ENCODE measurements around the gene FOCAD. TPM values are rescaled to one million over a fixed set of nuclear protein-coding genes. Genes with fewer than 3 reads are reported as not detected.

FOCAD gene
- total RNA-seq, 1 experiment from 2014 or later, result 20.0 TPM

DNA sequence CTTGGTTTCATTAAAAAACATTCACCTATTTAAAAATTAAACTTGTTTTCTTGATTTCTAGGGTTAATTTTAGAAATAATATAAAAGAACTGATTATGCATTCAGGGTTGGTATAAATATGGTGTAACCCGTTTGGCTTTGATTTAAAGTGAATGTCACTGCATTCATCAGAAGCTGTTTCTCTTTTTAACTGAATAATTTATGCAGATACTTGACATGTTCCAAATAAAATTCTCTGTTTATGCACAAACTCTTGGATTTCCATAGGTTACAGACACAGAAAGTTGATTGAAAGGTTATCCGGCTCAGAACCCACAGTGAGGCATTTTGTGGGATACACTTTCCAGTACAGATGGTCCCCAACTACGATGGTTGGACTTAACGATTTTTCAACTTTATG lies 186.1 kb downstream of the FOCAD start:
- DNase-seq (ENCODE audit: extremely low read depth, low read depth), result no peak

DNA sequence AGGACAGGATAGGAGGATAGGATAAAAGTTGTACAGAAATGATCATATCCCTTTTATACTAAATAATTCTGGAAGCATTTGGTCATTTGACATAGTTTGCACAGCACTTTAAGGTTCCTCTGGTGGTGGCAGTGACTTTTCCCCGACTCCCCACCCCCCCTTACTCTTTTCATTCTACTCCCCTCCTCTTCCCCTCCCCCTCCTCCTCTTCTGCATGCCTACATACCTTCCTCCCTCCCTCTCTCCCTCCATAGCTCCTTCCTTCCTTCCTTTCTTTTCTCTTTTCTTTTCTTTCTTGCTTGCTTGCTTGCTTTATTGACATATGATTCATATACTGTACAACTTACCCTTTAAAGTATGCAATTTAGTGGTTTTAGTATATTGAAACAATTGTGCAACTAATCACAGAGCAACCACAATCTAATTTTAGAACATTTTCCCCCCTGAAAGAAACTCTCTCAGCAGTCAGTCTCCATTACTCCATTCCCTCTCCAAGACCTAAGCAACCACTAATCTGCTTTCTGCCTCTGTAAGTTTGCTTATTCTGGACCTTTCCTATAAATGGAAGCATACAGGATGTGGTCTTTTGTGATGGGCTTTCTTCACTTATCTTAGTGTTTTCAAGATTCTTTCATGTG lies 188.4 kb downstream of the FOCAD start:
- no peak for DNase-seq (ENCODE audit: extremely low read depth, low read depth)

DNA sequence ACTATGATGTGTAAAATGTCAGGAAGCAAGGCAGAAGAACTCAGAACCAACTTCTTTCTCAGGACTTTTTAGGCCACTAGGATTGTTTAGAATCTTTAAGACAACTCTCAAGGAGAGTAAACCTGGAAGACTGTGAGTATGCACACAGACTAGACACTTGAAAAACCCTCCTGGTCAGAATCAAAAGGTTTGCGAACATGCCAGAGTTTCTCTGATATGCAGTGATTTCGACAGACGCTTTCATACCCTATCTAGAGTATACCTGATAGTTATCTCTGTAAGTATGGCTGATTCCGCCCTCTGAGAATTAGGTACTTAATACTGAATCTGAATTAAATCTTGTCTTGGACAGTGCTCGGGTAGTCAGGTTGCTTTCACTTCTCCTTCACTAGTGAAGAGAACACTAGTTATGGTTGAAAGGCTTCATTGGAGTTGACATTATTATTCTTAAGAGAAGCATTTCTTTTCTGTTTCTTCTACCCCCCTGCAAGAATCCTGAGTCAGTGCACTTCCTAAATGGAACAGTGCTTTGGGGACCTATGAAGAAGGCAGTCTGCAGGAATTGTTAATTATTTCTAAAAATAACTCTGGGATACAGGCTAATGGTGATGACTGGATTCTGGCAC lies 189.3 kb downstream of the FOCAD start:
- no peak for DNase-seq (ENCODE audit: extremely low read depth, low read depth)

DNA sequence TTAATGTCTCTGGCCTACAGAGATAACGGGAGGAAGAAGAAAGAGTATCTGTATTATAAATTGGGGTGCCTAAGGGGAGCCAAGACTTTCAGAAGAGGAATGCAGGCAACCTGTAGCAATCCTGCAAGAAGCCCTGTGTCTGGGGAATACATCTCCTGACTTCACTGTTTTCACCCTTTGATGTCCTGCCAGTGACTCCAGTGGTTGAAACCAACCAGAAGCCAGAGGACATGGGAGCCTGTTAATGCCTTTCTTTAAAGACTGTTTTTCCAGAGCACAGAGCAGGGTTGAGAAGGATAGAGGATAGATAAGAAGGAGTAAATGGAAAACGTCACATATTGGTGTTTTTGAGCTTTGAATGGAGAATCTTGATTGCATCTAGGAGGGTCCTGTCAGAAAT lies 196.2 kb downstream of the FOCAD start:
- DNase-seq (ENCODE audit: extremely low read depth, low read depth), result no peak

DNA sequence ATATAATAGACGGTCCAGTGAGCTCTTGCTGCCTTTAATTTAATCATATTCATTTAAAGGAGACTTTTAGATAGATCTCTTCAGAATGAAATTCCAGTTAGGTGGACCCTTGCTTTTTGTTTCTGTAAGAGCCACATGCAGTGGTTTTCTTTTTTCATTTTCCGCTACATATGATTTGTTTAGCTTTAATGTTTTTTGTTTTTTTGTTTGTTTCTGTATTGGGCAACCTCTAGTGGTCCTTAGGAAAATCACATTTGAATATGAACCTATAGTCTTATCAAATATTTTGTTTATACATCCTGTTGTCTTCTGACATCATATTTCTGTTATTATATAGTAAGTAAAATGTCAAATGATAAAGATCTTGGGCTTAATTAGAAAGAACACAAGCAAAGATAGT lies 196.6 kb downstream of the FOCAD start:
- no peak for DNase-seq (ENCODE audit: extremely low read depth, low read depth)

DNA sequence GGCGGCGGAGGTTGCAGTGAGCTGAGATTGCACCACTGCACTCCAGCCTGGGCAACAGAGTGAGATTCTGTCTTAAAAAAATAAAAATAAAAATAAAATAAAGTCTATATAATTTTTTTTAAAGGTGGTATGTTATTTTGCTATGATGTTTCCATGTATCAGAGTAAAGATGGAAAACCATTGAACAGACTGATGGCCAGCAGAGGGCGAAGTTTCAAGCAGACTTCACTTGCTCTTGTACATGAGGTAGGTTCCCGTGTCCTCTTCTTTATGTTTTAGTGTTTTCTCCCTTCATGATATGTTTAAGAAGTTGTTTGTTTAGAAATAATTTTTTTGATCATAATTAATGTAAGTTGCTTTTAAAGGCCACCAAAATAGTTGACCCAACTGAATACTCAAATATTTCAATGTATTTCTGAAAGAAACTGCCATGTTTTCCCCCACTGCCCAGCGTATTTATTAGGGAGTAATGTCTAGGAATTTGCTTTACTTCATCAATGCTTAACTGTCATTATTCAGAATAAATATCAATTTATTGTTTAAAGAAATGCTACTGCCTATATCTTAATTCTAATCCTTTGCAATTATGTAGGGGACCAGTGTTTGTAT lies 201.0 kb downstream of the FOCAD start:
- DNase-seq (ENCODE audit: extremely low read depth, low read depth), result peak; percentile 41

DNA sequence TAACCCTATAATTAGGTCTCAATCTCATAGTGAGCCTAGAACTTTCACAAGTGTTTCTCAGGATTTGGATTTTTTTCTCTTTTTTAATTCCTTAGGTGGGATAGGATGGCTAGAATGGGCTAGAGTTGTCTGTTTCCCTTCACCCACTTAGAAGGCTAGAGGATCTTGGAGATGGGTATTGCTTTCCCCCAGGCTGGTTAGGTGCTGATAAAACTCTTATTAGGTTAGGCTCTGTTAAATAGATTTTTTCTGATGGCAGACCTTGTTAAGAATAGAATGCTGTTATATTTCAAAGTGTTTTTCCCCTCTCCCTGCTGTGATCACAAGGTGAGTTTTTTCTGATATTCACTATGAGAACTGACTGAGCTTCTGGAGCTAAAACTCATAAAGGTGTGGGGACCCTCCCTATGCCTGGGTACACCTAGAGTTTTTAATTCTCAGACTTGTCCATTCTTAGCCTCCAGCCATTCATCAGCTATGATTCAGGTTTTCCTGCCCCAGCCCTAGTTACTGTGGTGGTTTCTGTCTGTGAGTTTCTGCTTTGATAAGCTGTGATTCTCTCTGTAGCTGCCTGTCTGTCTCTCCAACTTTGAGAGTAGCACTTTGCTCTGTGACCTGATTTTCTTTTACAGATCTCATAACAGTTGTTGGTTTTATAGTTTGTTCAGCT lies 215.0 kb downstream of the FOCAD start:
- no peak for DNase-seq (ENCODE audit: extremely low read depth, low read depth)

DNA sequence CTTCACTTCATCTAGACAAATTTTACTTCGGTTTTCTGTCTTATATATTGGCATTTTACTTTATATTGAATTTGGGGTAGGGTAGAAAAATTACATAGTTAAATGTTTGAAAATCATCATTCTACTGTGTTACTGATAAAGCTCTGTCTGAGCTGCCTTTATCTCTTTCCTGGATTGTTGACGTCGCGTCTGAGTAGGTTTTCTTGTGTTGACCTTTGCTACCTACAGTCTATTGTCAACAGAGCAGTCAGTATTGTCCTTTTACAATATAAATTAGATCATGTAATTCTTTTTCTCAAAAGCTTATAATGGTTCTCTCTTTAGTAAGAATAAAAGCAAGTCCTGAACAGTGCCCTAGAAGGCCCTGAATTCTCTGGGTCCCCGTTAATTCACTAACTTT lies 219.2 kb downstream of the FOCAD start:
- DNase-seq (ENCODE audit: extremely low read depth, low read depth), result no peak

DNA sequence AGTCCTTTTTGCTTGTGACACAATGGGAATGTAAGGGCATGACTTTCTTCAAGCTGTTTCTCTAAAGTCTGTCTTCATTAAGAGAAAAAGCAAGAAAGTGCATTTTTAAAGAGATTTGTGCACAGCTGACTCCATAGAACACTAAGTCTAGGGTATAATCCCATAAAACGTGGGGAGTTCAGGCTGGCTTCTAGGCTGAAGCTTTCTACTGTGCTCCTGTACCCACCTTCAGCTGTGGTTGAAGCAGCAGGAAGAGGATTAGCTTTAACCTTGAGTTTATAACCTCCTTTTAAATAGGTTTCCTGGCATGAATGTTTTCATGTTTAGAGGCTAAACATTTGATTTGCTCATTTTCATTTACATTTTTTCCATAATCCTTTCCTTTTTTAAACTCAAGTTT lies 220.9 kb downstream of the FOCAD start:
- no peak for DNase-seq (ENCODE audit: extremely low read depth, low read depth)

DNA sequence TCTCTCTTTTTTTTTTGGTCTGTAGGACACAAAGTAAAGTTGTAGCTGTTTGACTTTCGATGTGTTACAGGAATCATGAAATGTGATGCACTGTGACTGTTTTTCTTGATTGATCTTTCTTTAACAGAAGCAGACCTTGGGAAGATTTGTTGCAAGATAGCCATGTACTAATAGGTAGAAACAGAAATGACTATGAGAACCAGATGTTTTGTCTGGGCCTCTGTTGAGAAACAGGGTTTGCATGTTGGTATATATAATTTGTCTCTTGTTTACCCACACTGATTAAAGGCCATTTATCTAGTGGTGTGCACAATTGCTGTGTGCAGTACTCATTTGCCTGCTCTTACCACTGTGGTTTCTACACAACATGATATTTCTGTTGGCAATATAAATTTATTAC lies 222.3 kb downstream of the FOCAD start:
- no peak for DNase-seq (ENCODE audit: extremely low read depth, low read depth)

DNA sequence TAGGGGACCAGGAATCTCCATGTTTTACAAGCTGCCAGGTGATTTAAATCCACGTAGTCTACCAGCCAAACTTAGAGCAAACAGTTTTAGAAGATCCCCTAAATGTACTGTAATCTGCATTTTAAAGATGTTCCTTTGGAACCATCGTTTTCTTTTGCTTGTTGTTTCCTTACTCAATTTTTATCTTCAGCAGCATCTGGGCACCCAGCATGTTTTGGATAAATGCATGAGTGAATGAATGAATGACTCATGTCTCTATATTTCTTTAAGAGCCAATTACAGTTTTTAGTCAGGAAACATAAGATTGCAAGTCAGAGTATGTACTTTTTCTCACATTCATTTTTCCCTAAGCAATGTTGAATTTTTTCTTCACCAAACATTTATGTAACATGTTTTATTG lies 224.4 kb downstream of the FOCAD start:
- DNase-seq (ENCODE audit: extremely low read depth, low read depth), result no peak

DNA sequence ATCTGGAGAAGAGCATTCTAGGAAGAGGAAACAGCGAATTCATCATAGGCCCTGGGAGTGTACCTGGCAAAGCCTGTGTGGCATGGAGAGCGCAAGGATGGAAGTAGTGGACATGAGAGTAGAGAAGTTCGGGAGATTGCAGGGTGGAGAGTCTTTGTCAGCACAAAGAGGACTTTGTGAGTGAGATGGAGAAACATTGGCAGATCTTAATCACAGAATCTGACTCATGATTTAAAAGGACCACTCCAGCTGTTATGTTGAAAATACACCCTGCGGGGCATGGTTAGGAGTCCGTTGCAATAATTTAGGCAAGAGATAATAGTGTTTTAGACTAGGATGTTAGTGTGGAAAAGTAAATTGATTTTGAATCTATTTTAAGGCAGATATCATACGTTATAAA lies 230.5 kb downstream of the FOCAD start:
- no peak for DNase-seq (ENCODE audit: extremely low read depth, low read depth)

DNA sequence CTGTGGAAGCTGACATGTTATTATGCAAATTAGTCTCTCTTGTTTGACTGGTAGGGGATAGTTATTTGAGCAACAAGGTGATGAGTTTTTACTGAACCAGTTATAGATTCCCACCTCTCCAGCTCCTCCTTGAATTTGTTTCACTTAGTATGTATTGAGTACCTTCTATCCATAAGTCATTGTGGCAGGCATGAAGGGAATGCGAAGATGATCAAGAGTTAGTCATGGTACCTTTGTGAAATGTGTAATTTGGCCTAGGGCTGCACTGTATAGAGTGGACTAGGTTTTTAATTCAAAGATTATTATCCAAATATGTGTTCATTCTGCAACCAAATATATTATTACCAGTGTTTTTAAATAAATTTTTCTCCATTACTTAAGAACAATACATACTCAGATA lies 237.3 kb downstream of the FOCAD start:
- DNase-seq (ENCODE audit: extremely low read depth, low read depth), result no peak

DNA sequence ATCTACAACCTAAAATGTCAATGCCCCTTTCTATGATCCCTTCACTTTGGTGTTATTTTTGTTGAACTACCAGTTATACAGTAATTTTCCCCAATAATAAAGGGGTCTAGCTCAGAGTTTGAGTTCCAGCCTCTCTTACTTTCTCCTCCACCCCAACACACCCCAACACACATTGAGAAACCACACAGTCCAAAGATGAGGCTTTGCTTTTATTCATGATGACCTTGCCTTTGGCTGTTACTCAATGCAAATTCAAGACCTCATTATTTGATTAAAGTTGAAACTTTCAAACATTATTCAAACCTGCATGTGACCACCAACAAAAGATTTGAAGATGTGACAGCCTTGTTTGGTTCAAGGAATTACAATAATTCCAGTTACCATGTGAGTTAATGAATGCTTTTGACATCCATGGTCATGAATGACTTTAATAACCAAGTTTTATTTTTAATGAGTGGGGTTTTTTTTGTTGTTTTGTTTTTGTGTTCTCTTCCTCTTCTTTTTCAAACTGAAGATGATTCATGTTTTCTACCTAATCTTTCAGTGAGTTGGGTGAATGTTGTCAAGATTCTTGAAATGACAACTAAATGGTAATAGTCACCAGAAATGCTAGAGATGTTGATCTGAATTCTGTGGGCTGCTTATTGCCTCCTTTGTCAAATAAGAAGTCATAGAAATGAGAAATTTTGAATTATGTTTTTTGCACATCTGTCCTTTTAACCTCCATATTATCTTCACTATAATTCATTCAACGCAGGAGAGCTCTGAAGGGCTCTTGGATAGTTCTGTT lies 241.4 kb downstream of the FOCAD start:
- no peak for DNase-seq (ENCODE audit: extremely low read depth, low read depth)

DNA sequence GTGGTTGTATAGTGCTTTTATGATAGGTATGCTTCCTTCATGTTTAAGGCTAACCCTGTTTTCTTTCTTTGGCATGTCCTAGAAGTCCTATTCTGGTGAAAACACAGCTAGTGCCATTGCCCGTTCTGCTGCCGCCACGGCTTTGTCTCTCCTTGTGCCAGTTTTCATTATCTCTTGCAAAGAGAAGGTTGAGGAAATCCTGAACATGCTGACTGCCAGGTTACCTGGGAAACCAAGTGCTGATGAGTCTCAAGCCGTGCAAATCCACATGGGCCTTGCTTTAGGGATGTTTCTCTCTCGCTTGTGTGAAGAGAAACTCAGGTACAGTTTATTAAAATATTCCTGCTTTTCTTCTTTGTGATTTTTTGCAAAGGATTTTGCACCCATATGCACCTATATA lies 245.2 kb downstream of the FOCAD start:
- DNase-seq (ENCODE audit: extremely low read depth, low read depth), result no peak

DNA sequence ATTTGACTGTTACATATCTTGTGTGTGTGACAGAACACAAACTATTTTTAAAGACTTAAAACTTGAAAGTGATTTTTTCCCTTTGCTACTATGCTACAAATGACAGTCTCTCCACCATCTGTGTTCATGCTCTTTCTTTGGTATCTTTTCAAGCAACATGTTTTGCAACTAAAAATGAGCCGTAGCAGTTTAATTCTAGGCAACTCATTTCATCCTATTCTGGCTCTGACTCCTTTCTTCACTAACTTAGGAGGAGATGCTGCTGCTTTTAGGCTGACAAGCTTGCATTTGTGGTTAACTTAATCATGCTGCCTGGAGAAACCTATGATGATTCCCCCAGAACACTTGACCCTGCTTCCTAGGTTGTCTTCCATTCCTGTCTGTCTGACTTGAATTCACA lies 246.8 kb downstream of the FOCAD start:
- no peak for DNase-seq (ENCODE audit: extremely low read depth, low read depth)

DNA sequence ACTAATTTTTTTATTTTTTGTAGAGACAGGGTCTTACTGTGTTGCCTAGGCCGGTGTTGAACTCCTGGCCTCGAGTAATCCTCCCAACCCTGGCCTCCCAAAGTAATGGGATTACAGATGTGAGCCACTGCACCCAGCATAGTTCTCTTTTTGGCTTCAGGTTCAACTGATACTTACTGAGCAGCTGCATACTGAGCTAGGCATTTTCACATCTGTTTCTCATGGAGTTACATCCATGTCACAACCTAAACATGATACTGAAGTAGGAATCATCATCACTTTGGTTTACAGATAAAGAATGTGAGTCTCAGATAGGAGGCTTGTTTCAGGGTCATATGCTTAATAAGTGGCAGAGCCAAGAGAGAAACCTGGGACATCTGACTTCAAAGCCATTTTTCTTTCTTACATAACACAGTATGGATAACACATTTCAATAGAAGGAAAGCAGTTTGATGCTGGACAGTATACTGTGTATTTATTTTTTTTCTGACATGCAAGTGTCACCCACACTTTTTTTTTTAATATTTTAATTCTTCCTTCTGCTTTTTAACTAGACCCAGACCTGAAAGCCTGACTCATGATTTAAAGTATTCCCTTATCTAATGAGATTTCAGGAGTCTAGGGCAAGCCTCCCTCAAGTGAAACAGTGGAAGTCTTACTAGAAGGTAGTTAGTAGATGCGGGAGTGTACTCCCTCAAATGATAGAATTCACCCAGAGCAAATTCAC lies 256.6 kb downstream of the FOCAD start:
- DNase-seq (ENCODE audit: extremely low read depth, low read depth), result no peak

DNA sequence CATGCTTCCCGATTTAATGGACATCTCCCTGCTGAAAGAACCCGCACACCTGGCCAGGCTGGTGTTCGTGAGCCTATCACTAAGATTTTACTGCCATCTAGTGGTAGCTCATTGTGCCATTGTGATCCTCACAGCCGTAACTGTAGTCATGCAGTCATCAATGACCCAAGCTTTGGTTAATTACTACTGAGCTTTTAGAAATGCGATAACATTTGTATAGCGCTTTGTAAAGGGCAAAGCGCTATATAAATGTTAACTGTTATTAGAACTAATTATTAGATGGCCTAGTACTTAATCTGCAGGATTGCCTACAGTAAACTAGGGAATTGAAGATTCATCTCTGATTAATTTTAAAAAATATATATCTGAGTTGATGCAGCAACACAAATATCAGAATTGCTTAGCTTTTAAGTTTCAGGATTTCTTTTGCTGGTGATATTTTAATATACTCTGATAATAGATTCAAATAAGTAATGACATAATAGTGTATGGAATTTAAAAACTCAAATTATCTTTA lies 257.2 kb downstream of the FOCAD start:
- DNase-seq (ENCODE audit: extremely low read depth, low read depth), result peak; percentile 49

DNA sequence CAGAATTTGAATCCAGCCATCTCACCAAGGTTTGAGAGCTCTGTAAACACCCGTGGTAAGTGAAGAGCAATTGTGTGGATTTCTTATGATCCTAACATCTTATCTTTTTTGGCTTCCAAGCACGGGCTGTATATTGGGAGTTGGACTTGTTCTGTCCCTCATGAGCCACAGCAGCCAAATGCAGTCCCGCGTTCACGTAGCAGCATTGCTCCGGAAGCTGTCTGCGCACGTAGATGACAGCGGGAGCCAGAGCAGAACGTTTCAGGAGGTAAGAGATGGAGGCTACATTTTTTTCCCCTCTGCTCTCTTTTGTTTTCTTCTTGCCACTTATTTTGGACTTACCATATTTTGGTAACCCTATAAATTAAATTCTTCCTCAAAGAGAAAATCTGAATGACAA lies 260.4 kb downstream of the FOCAD start:
- no peak for DNase-seq (ENCODE audit: extremely low read depth, low read depth)

DNA sequence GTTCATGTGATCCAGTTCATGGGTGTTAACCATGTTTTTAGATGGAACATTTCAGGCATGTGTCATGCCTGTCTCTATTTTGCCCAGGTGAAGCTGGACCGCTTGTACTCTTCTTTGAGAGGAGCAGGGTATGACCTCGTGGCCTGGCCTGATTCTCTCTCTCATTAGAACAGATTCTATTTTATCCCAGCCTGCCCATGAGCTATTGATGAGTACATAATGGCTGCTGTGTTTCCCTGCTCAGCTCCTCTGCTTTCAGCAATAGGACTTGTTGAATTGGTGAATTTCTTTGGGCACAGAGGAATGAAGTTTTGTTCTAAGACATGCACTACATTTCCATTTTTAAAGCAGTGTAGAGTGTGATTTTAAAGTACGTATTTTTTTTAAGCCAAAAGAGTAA lies 261.2 kb downstream of the FOCAD start:
- DNase-seq (ENCODE audit: extremely low read depth, low read depth), result no peak
